HepG2 (cell line): ENCODE data around the gene MIX23. TPM values are rescaled to one million over a fixed set of nuclear protein-coding genes. Genes with fewer than 3 reads are reported as not detected.

Source experiments
- ATAC-seq: fragments of 200-7000 bp; cut with Tn5 transposase; 3 replicates; pipeline ENCODE4 v1.9.1; 2020; ENCODE audit warnings: mild to moderate bottlenecking, moderate library complexity
- BruUV-seq: library from RNA; stranded (reverse); fragments of 400-500 nt; replicated peaks from 2 replicates; lab custom pipeline; 2021; lab: Mats Ljungman, UMichigan
- CTCF ChIA-PET: fragments of 300-600 bp; formaldehyde crosslinking; extraction: SDS; loops from one replicate; lab custom pipeline; 2021; ENCODE audit warnings: low total read pairs, inconsistent platforms, low intra/inter-chr PET ratio; lab: Yijun Ruan, JAX
- POLR2A ChIA-PET: fragments of 350-600 bp; sonication (Branson Sonifier 250); formaldehyde crosslinking; loops from one replicate; lab custom pipeline; 2020; ENCODE audit warnings: antibody characterized with exemption, inconsistent platforms; lab: Yijun Ruan, JAX
- DNase-seq: peaks from one replicate; pipeline ENCODE4 v3.0.0-alpha.2; 2015; ENCODE audit warnings: low spot score
- FAIRE-seq: peaks from 3 replicates; lab custom pipeline; 2011; peaks lifted over from hg19 to GRCh38; lab: Jason Lieb, UNC
- H2AFZ ChIP-seq: one replicate; pipeline ENCODE4 v1.6.1; 2011; ENCODE audit warnings: low read length, inconsistent platforms
- H3K27ac ChIP-seq: fragments of 300-600 bp; 3 replicates; pipeline ENCODE4 v1.8.0; 2011; ENCODE audit warnings: mixed run types, mild to moderate bottlenecking, mixed read lengths, low read length, inconsistent platforms; ENCODE audit not compliant: insufficient read depth; ENCODE audit errors: extremely low read length
- H3K27me3 ChIP-seq, 2 experiments: fragments of 200-600 bp in 1 of 2; 2 replicates in 1 of 2; 3 replicates in 1 of 2; pipeline versions ENCODE4 v1.6.0 to v1.8.0; 2011; ENCODE audit warnings: low read length in 2 of 2, mild to moderate bottlenecking in 2 of 2, moderate library complexity in 2 of 2, inconsistent platforms in 1 of 2; ENCODE audit not compliant: insufficient read depth in 2 of 2, control insufficient read depth in 1 of 2
- H3K36me3 ChIP-seq, 2 experiments: fragments of 200-600 bp in 1 of 2; replicated peaks in 1 of 2; 2 replicates in 1 of 2; 3 replicates in 1 of 2; pipeline versions ENCODE4 v1.5.1 to v1.8.0; 2011; ENCODE audit warnings: low read length in 2 of 2, inconsistent platforms in 1 of 2; ENCODE audit not compliant: insufficient read depth in 2 of 2, control insufficient read depth in 1 of 2
- H3K4me1 ChIP-seq: 2 replicates; pipeline ENCODE4 v1.5.1; 2012; ENCODE audit warnings: low read length, inconsistent platforms; ENCODE audit not compliant: insufficient read depth
- H3K4me2 ChIP-seq: 2 replicates; pipeline ENCODE4 v1.6.0; 2011; ENCODE audit warnings: low read depth, low read length, inconsistent platforms
- H3K4me3 ChIP-seq, 3 experiments: fragments of 200-600 bp in 1 of 3; sonication (generic), shearing (Covaris generic) in 1 of 3; replicated peaks in 1 of 3; 2 replicates each; pipeline ENCODE4 v1.5.1; 2011 to 2016; ENCODE audit warnings: low read length in 3 of 3, inconsistent platforms in 2 of 3, low read depth in 2 of 3, mild to moderate bottlenecking in 2 of 3, control low read depth in 1 of 3, mixed read lengths in 1 of 3; ENCODE audit not compliant: insufficient read depth in 1 of 3
- H3K79me2 ChIP-seq: one replicate; pipeline ENCODE4 v1.6.1; 2011; ENCODE audit warnings: low read length, inconsistent platforms; ENCODE audit not compliant: insufficient read depth
- H3K9ac ChIP-seq: 2 replicates; pipeline ENCODE4 v1.6.0; 2011; ENCODE audit warnings: mild to moderate bottlenecking, low read depth, low read length, inconsistent platforms; ENCODE audit not compliant: insufficient read depth
- H3K9me3 ChIP-seq: 2 replicates; pipeline ENCODE4 v1.5.1; 2012; ENCODE audit warnings: mild to moderate bottlenecking, low read length
- H4K20me1 ChIP-seq: 2 replicates; pipeline ENCODE4 v1.6.0; 2011; ENCODE audit warnings: inconsistent platforms, mild to moderate bottlenecking, low read length, moderate library complexity; ENCODE audit not compliant: insufficient read depth
- ATAD3A ChIP-seq: sonication (generic); formaldehyde crosslinking; IDR thresholded peaks from 2 replicates; pipeline ENCODE4 v1.4.0; 2020; ENCODE audit warnings: missing genetic modification reagents
- BCL3 ChIP-seq: sonication (generic); formaldehyde crosslinking; IDR thresholded peaks from 2 replicates; pipeline ENCODE4 v1.5.1; 2020; ENCODE audit warnings: mild to moderate bottlenecking, missing genetic modification reagents, moderate library complexity
- MAFF ChIP-seq: IDR thresholded peaks from 2 replicates; pipeline ENCODE4 v1.6.1; 2011; ENCODE audit warnings: low read depth, low read length, improper control_type of control experiment
- SALL2 ChIP-seq: sonication (generic); formaldehyde crosslinking; IDR thresholded peaks from 2 replicates; pipeline ENCODE4 v1.8.1; 2023; ENCODE audit warnings: mild to moderate bottlenecking, missing genetic modification reagents, inconsistent platforms
- SNAPC4 ChIP-seq: sonication (generic); formaldehyde crosslinking; IDR thresholded peaks from 2 replicates; pipeline ENCODE4 v1.4.0; 2020; ENCODE audit warnings: mild to moderate bottlenecking, missing genetic modification reagents
- TBL1XR1 ChIP-seq: fragments of 150-350 bp; IDR thresholded peaks from 2 replicates; pipeline ENCODE4 v1.6.1; 2014; ENCODE audit warnings: borderline replicate concordance, low read length; ENCODE audit not compliant: partially characterized antibody
- ZFP1 ChIP-seq: IDR thresholded peaks from 2 replicates; pipeline ENCODE4 v1.6.1; 2016
- ZNF567 ChIP-seq: sonication (generic); formaldehyde crosslinking; IDR thresholded peaks from 2 replicates; pipeline ENCODE4 v1.8.1; 2023; ENCODE audit warnings: mild to moderate bottlenecking, missing genetic modification reagents, borderline replicate concordance
- ZNF577 ChIP-seq: sonication (generic); formaldehyde crosslinking; IDR thresholded peaks from 2 replicates; pipeline ENCODE4 v1.4.0; 2020; ENCODE audit warnings: mild to moderate bottlenecking, low read depth, missing genetic modification reagents, borderline replicate concordance
- WGBS: methylation state at CpG from one replicate; pipeline ENCODE4 v1.1.6; 2017; ENCODE audit warnings: low lambda C conversion rate; 5-methylcytosine and 5-hydroxymethylcytosine counted together
- in situ Hi-C: cut with HindIII; loops from 2 replicates; pipeline ENCODE4 v1.10.0; 2017; ENCODE audit warnings: low pct_unique_long_range_greater_than_20kb; ENCODE audit not compliant: extremely low pct_ligation_motif_present
- intact Hi-C: fragments of 100-400 bp; cut with micrococcal nuclease; formaldehyde crosslinking; loops from one replicate; pipeline ENCODE4 v1.10.0; 2022; ENCODE audit not compliant: unreplicated experiment
- polyA plus RNA-seq, 8 experiments: library from polyadenylated mRNA; depleted of rRNA in 3 of 8; stranded (reverse) in 7 of 8; unstranded in 1 of 8; fragments of >200 nt; fragmentation: Illumina TruSeq in 4 of 8; extraction: Trizol in 4 of 8; gene quantifications; 2 replicates each; pipeline versions ENCODE4 v1.2.1 to v1.2.3, GENCODE V29; 2011 to 2016; ENCODE audit warnings: low read depth in 4 of 8, missing spikeins in 1 of 8, mixed read lengths in 1 of 8; ENCODE audit not compliant: insufficient read depth in 1 of 8
- total RNA-seq, 5 experiments: library from RNA; depleted of rRNA; stranded (reverse); fragments of >200 nt; fragmentation: Illumina TruSeq; extraction: Trizol; gene quantifications; 2 replicates each; pipeline ENCODE4 v1.2.3, GENCODE V29; 2016; ENCODE audit warnings: low read depth in 1 of 5
- TF ChIP-seq, protein P1 (sequence below), 2 experiments: sonication (generic) in 1 of 2; formaldehyde crosslinking in 1 of 2; IDR thresholded peaks; 2 replicates each; pipeline versions ENCODE4 v1.4.0 to v1.6.1; 2018 to 2020; ENCODE audit warnings: missing genetic modification reagents in 2 of 2, borderline replicate concordance in 1 of 2, low read depth in 1 of 2, mild to moderate bottlenecking in 1 of 2, missing biosample characterization in 1 of 2
- TF ChIP-seq, protein P2 (sequence below): sonication (generic); formaldehyde crosslinking; IDR thresholded peaks from 2 replicates; pipeline ENCODE4 v1.4.0; 2020; ENCODE audit warnings: mild to moderate bottlenecking, missing genetic modification reagents

MIX23 gene
- total and polyA plus RNA-seq, 2 of the 13 experiments (the other 11 are each of a cell fraction or from before 2014, with no cell fraction given) = 20.0 to 152 TPM

DNA sequence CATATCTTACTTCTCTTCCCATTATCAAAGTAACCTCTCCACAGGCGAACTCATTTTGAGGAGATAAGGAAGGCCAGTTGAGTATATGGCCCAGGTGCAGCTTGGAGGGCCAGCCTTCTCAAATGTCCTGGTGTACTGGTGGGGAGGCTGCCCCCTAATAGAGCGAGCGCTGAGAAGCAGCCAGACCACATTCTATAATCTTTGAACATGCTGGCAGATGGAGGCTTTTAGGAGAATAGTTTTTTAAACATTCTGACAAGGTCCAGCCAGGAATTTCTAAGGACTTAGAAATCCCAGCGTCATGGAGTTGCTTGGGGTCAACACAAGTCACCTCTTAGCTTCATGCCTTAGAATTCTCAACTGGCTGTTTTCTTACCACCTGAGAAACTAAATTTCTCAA lies 27.1 kb upstream of the MIX23 start:
- DNase-seq (no peak), FAIRE-seq (no peak), ATAC-seq (no peak)
- Histone ChIP-seq H3K36me3 (peaks cover 18 to 62% of the 10 kb centered on the region in 2 experiments), H3K9ac (no peak overlapping the region), H3K9me3 (no peaks in the 10 kb centered on the region), H3K4me2 (no peak overlapping the region), H2AFZ (no peak overlapping the region), H3K4me3 (no peak overlapping the region), H3K4me1 (peaks cover 19% of the 10 kb centered on the region), H3K27ac (no peak overlapping the region), H3K27me3 (no peaks in the 10 kb centered on the region; a peak in 1 of 5 replicates), H3K79me2 (peaks cover 13% of the 10 kb centered on the region), H4K20me1 (no peaks in the 10 kb centered on the region; the same call in 1 of the 2 replicates)
- WGBS = 96% methylated on average over 4 of the region's 4 CpGs
- no TSS peak for BruUV-seq
- CTCF ChIA-PET = no interaction called here
- in situ Hi-C loops = no loop called here
- intact Hi-C loops = no loop called here
- POLR2A ChIA-PET = no interaction called here
- no peak for TF ChIP-seq ZFP1 (CRISPR knock-in tag)
- no peak for TF ChIP-seq TBL1XR1
- TF ChIP-seq, protein P1, sequence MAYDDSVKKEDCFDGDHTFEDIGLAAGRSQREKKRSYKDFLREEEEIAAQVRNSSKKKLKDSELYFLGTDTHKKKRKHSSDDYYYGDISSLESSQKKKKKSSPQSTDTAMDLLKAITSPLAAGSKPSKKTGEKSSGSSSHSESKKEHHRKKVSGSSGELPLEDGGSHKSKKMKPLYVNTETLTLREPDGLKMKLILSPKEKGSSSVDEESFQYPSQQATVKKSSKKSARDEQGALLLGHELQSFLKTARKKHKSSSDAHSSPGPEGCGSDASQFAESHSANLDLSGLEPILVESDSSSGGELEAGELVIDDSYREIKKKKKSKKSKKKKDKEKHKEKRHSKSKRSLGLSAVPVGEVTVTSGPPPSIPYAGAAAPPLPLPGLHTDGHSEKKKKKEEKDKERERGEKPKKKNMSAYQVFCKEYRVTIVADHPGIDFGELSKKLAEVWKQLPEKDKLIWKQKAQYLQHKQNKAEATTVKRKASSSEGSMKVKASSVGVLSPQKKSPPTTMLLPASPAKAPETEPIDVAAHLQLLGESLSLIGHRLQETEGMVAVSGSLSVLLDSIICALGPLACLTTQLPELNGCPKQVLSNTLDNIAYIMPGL (CRISPR knock-in tag; IDR thresholded peaks at IDR 0.05; ENCODE audit: borderline replicate concordance in 1 of 2, low read depth in 1 of 2) = no peak
- TF ChIP-seq ZNF567 (CRISPR knock-in tag) = no peak
- TF ChIP-seq ATAD3A (CRISPR knock-in tag) = no peak
- TF ChIP-seq SNAPC4 (CRISPR knock-in tag) = no peak
- TF ChIP-seq SALL2 (CRISPR knock-in tag) = no peak
- TF ChIP-seq, protein P2, sequence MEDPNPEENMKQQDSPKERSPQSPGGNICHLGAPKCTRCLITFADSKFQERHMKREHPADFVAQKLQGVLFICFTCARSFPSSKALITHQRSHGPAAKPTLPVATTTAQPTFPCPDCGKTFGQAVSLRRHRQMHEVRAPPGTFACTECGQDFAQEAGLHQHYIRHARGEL = no peak
- no peak for TF ChIP-seq MAFF
- no peak for TF ChIP-seq BCL3
- no peak for TF ChIP-seq ZNF577
